GM18907 (cell line): Measurements from ENCODE around the gene DLST.

Source experiments
- ATAC-seq: cut with Tn5 transposase; IDR thresholded peaks from one replicate; pipeline ENCODE4 v1.9.1; 2021; ENCODE audit warnings: mild to moderate bottlenecking, moderate library complexity; ENCODE audit not compliant: unreplicated experiment

Gene DLST

GRCh38 chr14:74952180-74952665, 70.5 kb downstream of the DLST start:
- ATAC-seq = no peak

- ATAC-seq = no peak
Observed at GRCh38 chr14:74952697-74953484, 71.2 kb downstream of the DLST start.
